Fibroblast of lung (primary cell): Measurements from ENCODE around the gene PREP. TPM values are rescaled to one million over a fixed set of nuclear protein-coding genes. Genes with fewer than 3 reads are reported as not detected.

Experiments
- DNase-seq, 2 donors: peaks; one replicate each; pipeline versions ENCODE4 v3.0.0 to v3.0.0-alpha.2; 2010; ENCODE audit warnings: low read depth in 2 of 2
- H2AFZ ChIP-seq: 2 replicates; pipeline ENCODE4 v1.5.1; 2012; ENCODE audit warnings: low read length, control low read depth, inconsistent platforms
- H3K27ac ChIP-seq: 2 replicates; pipeline ENCODE4 v1.5.1; 2011; ENCODE audit warnings: low read length, control low read depth; ENCODE audit not compliant: insufficient read depth
- H3K27me3 ChIP-seq: 2 replicates; pipeline ENCODE4 v1.5.1; 2011; ENCODE audit warnings: mild to moderate bottlenecking, low read length; ENCODE audit not compliant: control insufficient read depth, insufficient read depth
- H3K36me3 ChIP-seq: 2 replicates; pipeline ENCODE4 v1.5.1; 2011; ENCODE audit warnings: low read length; ENCODE audit not compliant: control insufficient read depth, insufficient read depth
- H3K4me1 ChIP-seq: 2 replicates; pipeline ENCODE4 v1.5.1; 2011; ENCODE audit warnings: low read length; ENCODE audit not compliant: control insufficient read depth, insufficient read depth; ENCODE audit errors: extremely low read depth
- H3K4me2 ChIP-seq: 2 replicates; pipeline ENCODE4 v1.5.1; 2011; ENCODE audit warnings: low read length, control low read depth; ENCODE audit not compliant: insufficient read depth; ENCODE audit errors: extremely low read depth
- H3K4me3 ChIP-seq, 4 experiments: fragments of 200-600 bp in 1 of 4; sonication (generic) in 1 of 4; replicated peaks in 1 of 4; 2 replicates each; pipeline ENCODE4 v1.5.1; 2011 to 2016; ENCODE audit warnings: low read length in 4 of 4, low read depth in 3 of 4, mild to moderate bottlenecking in 3 of 4, control low read depth in 2 of 4, inconsistent platforms in 1 of 4, mixed read lengths in 1 of 4; ENCODE audit not compliant: insufficient read depth in 1 of 4; ENCODE audit errors: control extremely low read depth in 1 of 4
- H3K79me2 ChIP-seq: 2 replicates; pipeline ENCODE4 v1.5.1; 2012; ENCODE audit warnings: mild to moderate bottlenecking, low read length, inconsistent platforms; ENCODE audit not compliant: control insufficient read depth, insufficient read depth
- H3K9ac ChIP-seq: 2 replicates; pipeline ENCODE4 v1.5.1; 2011; ENCODE audit warnings: mild to moderate bottlenecking, low read length, control low read depth; ENCODE audit not compliant: insufficient read depth
- H3K9me3 ChIP-seq: 2 replicates; pipeline ENCODE4 v1.5.1; 2012; ENCODE audit warnings: low read depth, low read length; ENCODE audit not compliant: control insufficient read depth, insufficient read depth
- H4K20me1 ChIP-seq: 2 replicates; pipeline ENCODE4 v1.5.1; 2011; ENCODE audit warnings: low read length; ENCODE audit not compliant: control insufficient read depth, insufficient read depth; ENCODE audit errors: extremely low read depth
- CTCF ChIP-seq, 2 donors: IDR thresholded peaks in 1 of 2; conservative IDR thresholded peaks in 1 of 2; 1 replicate in 1 of 2; 2 replicates in 1 of 2; pipeline ENCODE4 v1.5.1; 2011 to 2012; ENCODE audit warnings: low read length in 2 of 2, control low read depth in 1 of 2, inconsistent platforms in 1 of 2, low read depth in 1 of 2, mild to moderate bottlenecking in 1 of 2
- EZH2 ChIP-seq: IDR thresholded peaks from 2 replicates; pipeline ENCODE4 v1.5.1; 2012; ENCODE audit warnings: low read length, control low read depth, mild to moderate bottlenecking; ENCODE audit errors: missing control alignments
- polyA plus RNA-seq, 2 donors: library from polyadenylated mRNA; depleted of rRNA in 1 of 2; stranded (reverse) in 1 of 2; unstranded in 1 of 2; fragments of >200 nt; gene quantifications; 2 replicates each; pipeline ENCODE4 v1.2.1, GENCODE V29; 2011 to 2012; ENCODE audit warnings: missing spikeins in 1 of 2
- total RNA-seq: library from RNA; depleted of rRNA; stranded (reverse); fragments of >200 nt; gene quantifications from 2 replicates; pipeline ENCODE4 v1.2.1, GENCODE V29; 2014

PREP gene
- total and polyA plus RNA-seq, 2 donors (not counting 1 experiment from before 2014, with no cell fraction given): 18.3 to 30.7 TPM

DNA sequence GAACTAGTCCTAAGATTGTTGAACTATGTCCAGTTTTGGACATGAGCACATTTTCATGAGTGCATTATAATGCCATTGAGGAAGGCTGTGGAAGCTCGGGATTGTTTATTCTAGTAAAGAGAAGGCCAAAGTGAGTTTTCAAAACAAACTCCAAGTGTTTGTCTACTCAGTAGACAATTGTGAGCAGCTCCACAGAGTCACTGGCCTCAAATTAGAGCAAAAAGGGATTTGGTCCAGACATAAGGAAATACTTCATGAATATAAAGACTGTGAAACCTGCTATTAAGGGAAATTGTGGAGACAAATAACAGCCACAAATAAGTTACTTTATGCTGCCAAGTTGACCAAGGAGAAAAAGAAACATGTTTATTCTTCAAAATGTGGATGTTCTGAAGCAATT, 42.6 kb upstream of the PREP start:
- no peaks in the 10 kb centered on the region for H3K36me3 ChIP-seq
- H3K4me2 ChIP-seq: no peak overlapping the region
- H3K79me2 ChIP-seq: no peaks in the 10 kb centered on the region
- H3K9ac ChIP-seq: no peak overlapping the region
- H3K27me3 ChIP-seq: no peaks in the 10 kb centered on the region
- no peak overlapping the region for H3K27ac ChIP-seq
- no peak overlapping the region for H2AFZ ChIP-seq
- no peaks in the 10 kb centered on the region for H4K20me1 ChIP-seq
- DNase-seq: no peak
- no peak for TF ChIP-seq EZH2
- no peak for TF ChIP-seq CTCF (conservative IDR thresholded peaks at IDR 0.05 in 1 of 2, IDR thresholded peaks at IDR 0.05 in 1 of 2; ENCODE audit: low read depth in 1 of 2, low read length in 2 of 2)
- no peak overlapping the region for H3K4me3 ChIP-seq
- H3K4me1 ChIP-seq: no peaks in the 10 kb centered on the region
- no peaks in the 10 kb centered on the region for H3K9me3 ChIP-seq

GRCh38 chr6:105443941-105444340, 41.1 kb upstream of the PREP start:
- H3K9ac ChIP-seq: no peak overlapping the region
- TF ChIP-seq CTCF (conservative IDR thresholded peaks at IDR 0.05 in 1 of 2, IDR thresholded peaks at IDR 0.05 in 1 of 2; ENCODE audit: low read depth in 1 of 2, low read length in 2 of 2) (no peak), EZH2 (no peak)
- no peaks in the 10 kb centered on the region for H3K36me3 ChIP-seq
- H3K79me2 ChIP-seq: no peaks in the 10 kb centered on the region
- DNase-seq: no peak
- H4K20me1 ChIP-seq: no peaks in the 10 kb centered on the region
- no peaks in the 10 kb centered on the region for H3K9me3 ChIP-seq
- H2AFZ ChIP-seq: no peak overlapping the region
- H3K27ac ChIP-seq: no peak overlapping the region
- H3K4me3 ChIP-seq: no peak overlapping the region
- no peak overlapping the region for H3K4me2 ChIP-seq
- no peaks in the 10 kb centered on the region for H3K4me1 ChIP-seq
- H3K27me3 ChIP-seq: no peaks in the 10 kb centered on the region

GRCh38 chr6:105442369-105442768, 39.5 kb upstream of the PREP start:
- no peak for DNase-seq
- Histone ChIP-seq H3K9ac (no peak overlapping the region), H3K27ac (no peak overlapping the region), H3K79me2 (no peaks in the 10 kb centered on the region), H3K36me3 (no peaks in the 10 kb centered on the region), H3K27me3 (no peaks in the 10 kb centered on the region), H4K20me1 (no peaks in the 10 kb centered on the region), H3K9me3 (no peaks in the 10 kb centered on the region), H3K4me2 (no peak overlapping the region), H3K4me3 (no peak overlapping the region), H3K4me1 (no peaks in the 10 kb centered on the region), H2AFZ (no peak overlapping the region)
- TF ChIP-seq CTCF (conservative IDR thresholded peaks at IDR 0.05 in 1 of 2, IDR thresholded peaks at IDR 0.05 in 1 of 2; ENCODE audit: low read depth in 1 of 2, low read length in 2 of 2) (no peak), EZH2 (no peak)
